Measurements from ENCODE around the gene ARSB.
"Not testable (repeated sequence)": the region's sequence is repeated elsewhere in the genome, so short reads cannot be mapped to it uniquely, and the experiment has no call there.

DNA sequence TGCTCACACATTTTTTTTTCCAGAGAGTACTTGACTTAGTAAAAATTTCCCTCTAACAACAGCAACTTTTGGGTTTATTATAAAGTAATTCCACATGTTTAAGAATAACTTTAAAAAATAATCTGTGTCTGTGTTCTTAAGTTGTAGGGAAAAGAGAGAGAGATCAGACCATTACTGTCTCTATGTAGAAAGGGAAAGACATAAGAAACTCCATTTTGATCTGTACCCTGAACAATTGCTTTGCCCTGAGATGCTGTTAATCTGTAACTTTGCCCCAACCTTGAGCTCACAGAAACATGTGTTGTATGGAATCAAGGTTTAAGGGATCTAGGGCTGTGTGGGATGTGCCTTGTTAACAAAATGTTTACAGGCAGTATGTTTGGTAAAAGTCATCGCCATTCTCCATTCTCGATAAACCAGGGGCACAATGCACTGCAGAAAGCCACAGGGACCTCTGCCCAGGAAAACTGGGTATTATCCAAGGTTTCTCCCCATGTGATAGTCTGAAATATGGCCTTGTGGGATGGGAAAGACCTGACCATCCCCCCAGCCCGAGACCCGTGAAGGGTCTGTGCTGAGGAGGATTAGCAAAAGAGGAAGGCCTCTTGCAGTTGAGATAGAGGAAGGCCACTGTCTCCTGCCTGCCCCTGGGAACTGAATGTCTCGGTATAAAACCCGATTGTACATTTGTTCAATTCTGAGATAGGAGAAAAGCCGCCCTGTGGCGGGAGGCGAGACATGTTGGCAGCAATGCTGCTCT, 75.7 kb downstream of the ARSB start:
- TF ChIP-seq, protein P1, sequence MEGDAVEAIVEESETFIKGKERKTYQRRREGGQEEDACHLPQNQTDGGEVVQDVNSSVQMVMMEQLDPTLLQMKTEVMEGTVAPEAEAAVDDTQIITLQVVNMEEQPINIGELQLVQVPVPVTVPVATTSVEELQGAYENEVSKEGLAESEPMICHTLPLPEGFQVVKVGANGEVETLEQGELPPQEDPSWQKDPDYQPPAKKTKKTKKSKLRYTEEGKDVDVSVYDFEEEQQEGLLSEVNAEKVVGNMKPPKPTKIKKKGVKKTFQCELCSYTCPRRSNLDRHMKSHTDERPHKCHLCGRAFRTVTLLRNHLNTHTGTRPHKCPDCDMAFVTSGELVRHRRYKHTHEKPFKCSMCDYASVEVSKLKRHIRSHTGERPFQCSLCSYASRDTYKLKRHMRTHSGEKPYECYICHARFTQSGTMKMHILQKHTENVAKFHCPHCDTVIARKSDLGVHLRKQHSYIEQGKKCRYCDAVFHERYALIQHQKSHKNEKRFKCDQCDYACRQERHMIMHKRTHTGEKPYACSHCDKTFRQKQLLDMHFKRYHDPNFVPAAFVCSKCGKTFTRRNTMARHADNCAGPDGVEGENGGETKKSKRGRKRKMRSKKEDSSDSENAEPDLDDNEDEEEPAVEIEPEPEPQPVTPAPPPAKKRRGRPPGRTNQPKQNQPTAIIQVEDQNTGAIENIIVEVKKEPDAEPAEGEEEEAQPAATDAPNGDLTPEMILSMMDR (IDR thresholded peaks at IDR 0.05; ENCODE audit: insufficient read depth, low read depth, low read length), result not testable (repeated sequence)
- TF ChIP-seq EZH2 (IDR thresholded peaks at IDR 0.05; ENCODE audit: insufficient read depth, low read length), result not testable (repeated sequence)

All from astrocyte (in vitro differentiated cells and primary cell).